Measurements from ENCODE around the gene BCL11B.

BCL11B gene

DNA sequence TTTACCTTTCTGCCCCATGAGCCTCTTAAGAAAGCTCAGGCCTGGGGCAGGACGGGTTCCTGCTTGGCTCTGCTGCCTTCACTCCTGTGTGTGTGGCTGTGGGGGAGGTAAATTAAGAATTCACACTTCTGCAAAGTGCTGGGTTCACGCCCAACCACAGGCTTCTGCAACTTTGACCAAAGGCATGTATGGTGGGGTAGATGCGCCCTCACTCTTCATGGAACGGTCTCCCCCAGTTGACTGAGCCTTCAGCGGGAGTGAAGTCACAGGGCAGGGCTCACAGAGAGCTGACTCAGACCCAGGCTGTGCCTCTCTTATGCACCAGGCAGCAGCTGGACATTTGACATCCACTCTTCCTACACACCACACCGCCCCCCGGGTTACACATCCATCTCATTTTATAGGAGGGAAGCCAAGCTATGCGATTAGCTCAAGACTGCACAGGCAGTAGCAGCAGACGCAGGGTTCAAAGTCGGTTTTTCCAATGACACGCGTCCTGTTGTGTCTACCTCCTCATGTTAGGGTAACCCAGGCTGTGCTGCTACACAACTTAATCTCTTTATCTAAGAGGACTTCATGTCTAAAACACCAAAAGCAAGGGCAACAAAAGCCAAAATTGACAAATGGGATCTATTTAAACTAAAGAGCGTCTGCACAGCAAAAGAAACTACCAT, 15.4 kb upstream of the BCL11B start:
- no peak for DNase-seq (ENCODE audit: low spot score)

DNA sequence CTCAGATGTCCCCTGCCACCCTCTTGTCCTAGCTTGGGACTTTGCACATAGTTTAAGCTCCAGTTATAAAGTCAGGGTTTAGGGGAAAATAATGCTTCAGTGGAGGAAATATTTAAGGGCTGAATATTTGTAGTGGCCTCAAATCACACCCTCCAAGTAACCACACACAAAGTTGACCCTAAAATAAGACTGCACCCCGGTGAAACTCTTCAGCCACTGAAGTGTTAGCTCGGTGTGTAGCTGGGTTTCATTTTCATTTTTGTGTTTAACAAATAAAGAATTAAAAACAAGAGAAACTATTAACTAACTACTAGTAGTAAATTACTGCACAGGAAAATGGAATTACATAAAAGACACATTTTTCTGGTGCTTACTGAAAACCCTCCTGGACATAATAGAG, 14.8 kb upstream of the BCL11B start:
- DNase-seq (ENCODE audit: low spot score) = no peak

GRCh38 chr14:99284254-99285004, 12.4 kb upstream of the BCL11B start:
- no peak for DNase-seq (ENCODE audit: low spot score)

DNA sequence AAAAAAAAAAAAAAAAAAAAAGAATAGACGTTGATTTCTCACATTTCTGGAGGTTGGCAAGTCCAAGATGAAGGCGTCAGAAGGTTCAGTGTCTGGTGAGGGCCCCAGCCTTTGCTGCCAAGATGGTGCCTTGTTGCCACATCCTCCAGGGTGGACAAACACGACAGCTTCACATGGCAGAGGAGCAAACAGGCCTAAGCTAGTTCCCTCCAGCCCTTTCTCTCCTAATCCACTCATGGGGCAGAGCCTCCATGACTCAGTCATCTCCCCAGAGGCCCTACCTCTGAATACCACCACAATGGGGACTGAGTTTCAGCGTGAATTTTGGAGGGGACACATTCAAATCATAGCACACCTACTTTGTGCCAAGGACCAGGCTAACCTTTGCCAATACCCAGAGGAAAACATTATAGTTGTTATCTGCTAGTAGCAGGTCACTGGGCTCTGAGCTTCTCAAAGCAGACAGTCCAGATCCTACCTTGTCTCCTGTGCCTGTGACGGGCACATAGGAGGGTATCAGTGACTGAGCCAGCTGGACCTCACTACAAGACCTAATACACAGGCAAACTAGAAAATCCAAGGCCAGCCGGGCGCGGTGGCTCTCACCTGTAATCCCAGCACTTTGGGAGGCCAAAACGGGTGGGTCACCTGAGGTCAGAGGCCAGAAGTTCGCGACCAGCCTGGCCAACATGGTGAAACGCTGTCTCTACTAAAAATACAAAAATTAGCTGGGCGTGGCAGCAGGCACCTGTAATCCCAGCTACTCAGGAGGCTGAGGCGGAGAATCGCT, 10.5 kb upstream of the BCL11B start:
- DNase-seq (ENCODE audit: low spot score) = no peak

DNA sequence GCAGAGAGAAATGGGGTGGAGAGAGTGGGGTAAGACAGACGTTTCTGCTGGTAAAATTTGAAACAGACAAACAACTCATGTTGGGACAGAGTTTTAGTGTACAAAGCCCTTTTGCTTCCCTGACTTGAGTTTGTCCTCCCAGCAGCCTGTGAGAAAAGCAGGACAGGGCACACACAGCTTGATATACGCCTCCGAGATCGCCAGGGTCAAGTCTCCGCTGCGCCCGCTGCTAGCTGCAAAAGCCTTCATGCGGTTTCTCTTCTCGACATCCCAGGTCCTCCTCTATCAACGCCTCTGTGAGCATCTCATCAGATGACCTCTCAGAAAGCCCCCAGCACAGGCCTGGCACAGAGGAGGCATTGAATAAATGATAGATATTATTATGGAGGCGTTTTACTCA, 9.4 kb upstream of the BCL11B start:
- DNase-seq (ENCODE audit: low spot score) = no peak

DNA sequence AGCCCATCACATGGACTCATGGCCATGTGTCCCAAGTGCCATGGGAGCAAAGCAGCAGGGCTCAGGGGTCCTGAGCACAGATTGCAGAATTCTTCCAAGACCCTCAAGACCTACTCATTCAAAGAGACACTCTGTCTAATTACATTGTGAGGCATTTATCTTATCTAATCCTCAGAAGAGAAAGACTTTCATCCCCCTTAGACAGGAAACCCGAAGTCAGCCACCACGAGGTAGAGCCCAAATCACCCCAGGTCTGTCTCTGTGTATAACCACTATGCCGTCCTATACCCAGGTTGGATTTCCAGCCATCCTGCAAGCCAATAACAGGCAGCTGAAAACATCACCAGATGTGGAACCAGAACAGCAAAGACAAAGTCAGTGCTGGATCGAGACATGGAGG, 8.9 kb upstream of the BCL11B start:
- DNase-seq (ENCODE audit: low spot score) = no peak

DNA sequence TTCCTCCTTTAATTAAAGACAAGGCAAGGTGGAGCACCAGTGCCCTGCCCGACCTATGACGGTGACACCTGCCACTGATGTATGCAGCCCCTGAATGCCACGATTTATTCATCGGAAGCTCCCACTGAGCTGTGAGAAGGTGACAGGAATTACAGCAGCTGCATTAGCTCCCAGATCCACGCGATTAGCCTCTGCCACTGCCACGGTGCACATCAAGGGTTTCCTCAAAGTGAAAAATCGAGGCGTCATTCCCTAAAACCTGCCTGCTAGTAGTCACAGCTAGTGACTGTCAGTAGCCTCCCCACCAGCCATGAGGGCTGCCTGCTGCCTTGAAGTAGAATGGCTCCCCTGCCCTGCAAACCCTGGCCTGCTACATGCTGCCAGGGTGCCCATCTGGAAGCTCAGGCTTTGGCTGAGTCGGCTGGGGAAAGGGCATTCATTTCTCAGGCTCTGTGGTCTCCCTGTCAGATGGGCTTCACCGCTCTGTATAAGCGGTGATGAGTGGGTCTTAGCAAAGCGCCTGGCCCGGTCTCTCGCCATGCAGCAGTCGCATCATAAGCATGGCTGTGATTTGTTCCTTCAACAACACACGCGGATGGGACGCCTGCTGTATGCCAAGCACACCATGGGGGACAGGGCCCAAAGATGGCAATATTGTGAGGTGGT, 8.2 kb upstream of the BCL11B start:
- DNase-seq (ENCODE audit: low spot score) = no peak

DNA sequence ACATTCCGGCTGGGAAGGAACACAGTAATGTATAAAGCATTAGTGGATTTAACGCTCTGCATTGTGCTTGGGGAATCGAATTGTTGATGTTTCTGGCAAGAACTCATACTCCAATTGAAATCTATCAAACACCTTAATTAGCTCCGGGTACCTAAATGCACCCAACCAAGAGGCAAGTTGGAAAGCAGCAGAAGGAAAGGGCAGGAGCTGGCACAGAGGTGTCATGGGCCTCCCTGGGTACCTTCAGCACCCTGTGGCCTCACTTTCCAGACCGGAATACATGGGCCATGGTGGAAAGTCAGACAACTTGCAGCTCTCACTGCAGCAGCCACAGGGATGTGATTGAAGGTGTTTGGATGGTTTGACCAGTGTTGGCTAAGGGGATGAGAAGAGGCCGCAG, 6.8 kb upstream of the BCL11B start:
- no peak for DNase-seq (ENCODE audit: low spot score)

DNA sequence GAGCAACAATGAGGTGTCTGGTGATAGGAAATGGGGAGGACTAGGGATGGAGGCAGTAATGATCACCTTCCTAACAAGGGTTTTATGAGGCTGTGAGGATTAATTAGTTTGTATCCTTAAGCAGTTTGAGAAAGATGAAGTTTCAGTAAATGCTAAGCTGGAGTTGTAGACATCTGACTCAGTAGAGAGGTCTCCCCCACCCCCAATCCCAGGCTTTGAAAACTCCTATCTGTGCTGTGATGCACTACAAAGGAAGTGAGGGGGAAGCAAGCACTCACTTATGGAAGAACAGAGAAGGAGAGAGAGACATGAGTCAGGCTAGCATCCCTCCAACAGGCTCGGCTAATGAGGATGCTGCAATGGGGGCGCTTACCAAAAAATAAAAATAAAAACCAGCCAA, 5.5 kb upstream of the BCL11B start:
- no peak for DNase-seq (ENCODE audit: low spot score)

DNA sequence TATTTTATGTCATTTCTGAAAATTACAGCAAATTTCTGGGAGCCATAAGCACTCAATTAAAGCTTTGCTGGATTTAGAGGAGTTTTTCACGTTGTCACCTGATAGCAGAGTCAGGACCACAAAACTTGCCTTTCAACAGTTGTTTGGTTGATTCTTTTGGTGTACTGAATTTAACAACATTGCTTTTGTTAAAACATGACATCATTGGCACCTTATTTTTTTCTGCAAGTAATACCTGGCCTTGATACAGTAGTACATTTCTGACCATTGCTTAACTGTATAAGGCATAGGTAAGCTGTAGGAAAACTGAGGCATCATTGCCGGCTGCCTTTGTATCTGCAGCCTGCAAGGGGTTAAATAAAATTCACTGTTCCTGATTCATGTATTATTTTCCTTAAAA, 4.5 kb upstream of the BCL11B start:
- no peak for DNase-seq (ENCODE audit: low spot score)

- no peak for DNase-seq (ENCODE audit: low spot score)
Measured at GRCh38 chr14:99275222-99275584, 3.2 kb upstream of the BCL11B start.

DNA sequence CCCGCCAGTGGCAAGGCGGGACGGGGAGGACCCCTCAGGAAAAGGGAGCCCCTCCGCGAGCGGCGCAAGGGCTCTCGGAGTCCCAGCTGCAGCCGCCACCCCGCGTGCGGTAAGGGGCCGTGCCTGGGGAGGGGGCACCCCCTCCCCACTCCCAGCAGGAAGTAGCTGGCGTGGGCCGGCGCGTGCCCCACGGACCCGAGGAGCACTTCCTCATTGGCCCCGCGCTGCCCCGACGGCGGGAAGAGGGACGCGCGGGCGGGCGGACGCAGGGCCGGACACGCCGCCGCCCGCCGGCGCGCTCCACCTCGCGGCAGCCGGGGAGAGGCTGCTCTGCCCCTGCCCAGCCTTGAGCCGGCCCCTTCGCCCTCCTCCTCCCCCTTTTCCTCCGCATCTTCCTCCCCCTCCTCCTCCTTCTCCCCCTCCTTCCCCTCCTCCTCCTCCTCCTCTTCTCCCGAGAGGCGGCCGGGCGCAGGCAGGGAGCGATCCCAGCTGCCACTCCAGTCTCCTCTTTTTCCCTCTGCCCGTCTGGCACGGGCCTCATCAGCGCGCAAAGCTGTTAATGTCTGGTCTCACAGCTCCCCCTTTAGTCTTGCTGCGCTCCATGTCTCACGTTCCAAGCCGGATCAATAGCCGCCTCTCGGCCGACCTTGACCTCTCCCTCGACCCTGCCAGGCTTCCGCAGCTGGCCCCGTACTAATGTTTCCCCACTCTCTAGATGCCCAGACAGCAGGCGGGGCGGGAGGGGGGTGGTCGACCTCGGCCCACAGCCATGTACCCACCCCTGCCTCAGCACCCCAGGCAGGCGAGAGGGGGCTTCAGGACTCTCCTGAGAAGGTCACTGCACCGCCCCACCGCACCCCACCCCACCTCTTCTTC, 2.6 kb upstream of the BCL11B start:
- DNase-seq (ENCODE audit: low spot score) = peak; percentile 92

DNA sequence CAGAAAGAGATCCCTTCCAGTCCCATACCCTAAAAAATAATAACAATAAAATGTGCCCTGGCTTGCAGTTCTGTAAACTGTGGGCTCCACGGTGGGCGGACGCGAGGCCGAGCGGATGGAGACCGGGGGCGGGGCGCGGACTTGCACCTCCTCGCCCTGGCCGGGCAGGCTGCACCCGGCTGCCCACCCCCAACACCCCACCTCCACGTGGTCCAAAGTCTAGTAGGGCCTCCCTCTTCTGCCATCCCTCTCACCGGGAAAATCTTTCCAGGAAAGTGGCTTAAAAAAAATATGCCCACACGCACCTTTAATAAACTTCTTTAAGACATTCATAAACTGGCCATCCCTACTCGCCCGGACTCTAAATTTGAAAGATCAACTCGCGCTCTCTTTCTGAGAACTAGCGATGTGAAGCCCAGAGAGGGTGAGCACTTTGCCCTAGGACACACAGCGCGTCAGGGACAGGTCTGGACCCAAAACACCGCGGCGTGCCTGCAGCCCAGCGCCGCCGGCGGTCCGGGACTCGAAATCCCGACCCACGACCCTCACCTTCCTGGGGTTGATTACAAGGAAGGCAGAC, 1.9 kb upstream of the BCL11B start:
- DNase-seq (ENCODE audit: low spot score) = peak; percentile 36

- peak; percentile 78 for DNase-seq (ENCODE audit: low spot score)
Measured at GRCh38 chr14:99272899-99273765, 1.1 kb upstream of the BCL11B start.

DNA sequence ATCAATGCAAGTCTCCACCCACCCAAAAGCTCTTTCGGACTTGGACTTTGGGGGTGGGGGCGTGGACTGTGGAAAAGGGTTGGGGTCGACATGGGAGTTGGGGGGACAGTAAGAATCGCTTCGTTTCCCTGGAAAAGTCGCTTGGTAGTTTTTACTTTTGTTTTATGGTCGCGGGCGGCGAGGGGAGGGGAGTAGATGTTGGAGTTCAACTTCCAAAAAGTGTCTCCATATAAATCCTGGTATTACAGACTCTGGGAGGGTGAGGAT, 568 bp upstream of the BCL11B start:
- DNase-seq (ENCODE audit: low spot score) = peak; percentile 62

DNA sequence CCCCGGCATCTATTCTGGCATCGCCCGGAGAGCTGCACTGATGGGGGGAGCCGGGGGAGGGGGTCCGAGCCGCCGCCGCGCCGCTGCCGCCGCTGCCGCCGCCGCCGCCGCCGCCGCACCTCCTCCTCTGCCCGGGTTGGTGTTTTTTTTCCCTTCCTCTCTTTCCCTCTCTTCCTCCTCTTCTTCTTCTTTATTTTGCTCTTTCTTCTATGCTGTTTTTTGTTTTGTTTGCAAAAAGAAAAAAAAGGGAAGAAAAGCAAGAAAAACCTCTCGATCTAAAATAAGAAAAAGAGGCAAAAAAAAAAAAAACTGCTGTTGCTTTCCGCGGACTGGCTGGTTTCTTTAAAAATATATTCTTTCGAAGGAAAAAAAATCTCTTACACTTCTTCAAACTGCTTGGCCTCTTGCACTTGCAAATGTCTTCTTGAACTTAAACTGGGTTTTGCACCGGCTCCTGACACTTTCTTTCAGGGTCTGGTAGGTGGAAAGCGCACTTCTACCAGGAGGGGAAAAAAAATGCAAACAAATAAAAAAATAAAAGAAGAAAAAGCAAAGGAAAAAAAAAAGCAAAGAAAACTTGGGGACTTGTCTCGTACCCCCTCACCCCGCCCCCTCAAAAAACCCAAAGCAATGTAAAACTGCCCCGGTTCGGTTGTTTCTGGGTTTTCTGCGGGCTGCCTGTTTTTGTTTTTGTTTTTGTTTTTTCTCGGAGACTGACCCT, 616 bp downstream of the BCL11B start:
- DNase-seq (ENCODE audit: low spot score) = no peak

DNA sequence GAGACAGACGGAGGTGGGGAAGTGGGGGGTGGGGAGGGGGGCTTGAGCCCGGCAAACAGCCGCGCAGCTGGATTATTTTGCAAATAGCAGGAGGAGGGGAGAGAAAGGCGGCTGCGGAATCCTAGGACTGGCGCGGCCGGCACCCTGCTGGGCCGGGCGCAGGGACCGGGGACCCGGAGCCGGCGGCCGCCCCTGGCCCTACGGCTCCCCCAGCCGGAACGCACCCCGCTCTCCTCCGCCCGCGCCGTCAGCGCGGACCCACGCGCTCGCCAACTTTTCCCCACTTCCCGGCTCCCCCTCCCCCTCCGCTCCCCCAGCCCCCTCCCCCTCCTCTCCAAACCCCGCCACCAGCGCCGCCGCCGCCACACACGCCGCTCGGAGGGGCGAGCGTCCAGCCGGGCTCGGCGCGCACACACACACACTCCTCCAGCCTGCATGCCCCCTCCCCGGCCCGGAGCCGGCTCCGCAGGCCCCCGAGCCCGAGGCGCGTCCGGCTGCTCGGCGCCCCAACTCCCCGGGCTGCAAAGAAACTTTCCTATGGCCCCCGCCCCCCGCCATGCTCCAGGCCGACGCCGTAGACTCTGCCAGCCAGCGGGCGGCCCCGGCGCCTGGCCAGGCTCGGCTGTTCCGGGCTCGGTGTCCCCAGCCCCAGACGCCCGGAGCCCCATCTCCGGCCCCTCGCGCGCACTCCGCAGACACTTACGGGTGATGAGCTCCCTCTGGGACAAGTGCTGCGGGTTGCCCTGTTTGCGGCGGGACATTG, 1.4 kb downstream of the BCL11B start:
- peak; percentile 24 for DNase-seq (ENCODE audit: low spot score)

- DNase-seq (ENCODE audit: low spot score) = no peak
Measured at GRCh38 chr14:99268810-99269707, 2.9 kb downstream of the BCL11B start.
